ENCODE results near the gene KIF2C. TPM values are rescaled to one million over a fixed set of nuclear protein-coding genes. Genes with fewer than 3 reads are reported as not detected.

Gene KIF2C
- total and polyA plus RNA-seq, 9 of the 15 experiments (the other 6 are each of a cell fraction or from before 2014, with no cell fraction given): 84.9 to 226 (median 169) TPM

DNA sequence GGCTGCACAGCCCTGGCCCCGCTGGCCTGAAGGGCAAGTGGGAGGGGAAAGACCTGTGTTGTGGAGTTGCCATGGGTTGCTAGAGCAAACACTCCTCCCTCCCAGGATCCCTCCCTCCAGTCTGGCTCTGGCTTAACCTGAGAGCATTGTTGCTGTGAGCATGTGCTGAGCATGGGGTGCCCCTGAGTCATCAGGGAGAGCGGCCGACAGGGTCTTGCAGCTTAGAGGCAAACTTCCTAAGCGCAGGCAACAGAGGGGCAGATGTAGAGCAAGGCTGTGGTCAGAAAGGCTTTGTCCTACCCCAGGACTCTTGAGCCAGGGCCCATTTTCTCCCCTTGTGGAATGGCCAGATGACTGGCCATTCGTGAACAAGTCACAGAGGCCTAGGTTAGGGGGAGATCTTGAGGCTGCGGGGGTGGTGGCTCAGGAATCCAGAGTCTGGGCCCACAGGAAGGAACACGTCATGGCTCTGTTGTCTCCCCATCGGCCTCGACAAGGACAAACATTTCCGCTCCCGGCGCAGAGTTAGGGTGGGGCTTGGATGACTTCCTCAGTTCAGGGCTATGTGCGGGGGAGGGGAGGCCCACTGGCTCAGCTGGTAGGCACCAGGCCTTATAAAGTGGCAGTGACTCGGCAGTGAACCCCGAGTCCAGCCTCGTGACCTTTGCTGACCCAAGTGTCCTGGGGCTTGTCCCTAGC, 67.9 kb downstream of the KIF2C start (continued):
- TF ChIP-seq, protein P1, sequence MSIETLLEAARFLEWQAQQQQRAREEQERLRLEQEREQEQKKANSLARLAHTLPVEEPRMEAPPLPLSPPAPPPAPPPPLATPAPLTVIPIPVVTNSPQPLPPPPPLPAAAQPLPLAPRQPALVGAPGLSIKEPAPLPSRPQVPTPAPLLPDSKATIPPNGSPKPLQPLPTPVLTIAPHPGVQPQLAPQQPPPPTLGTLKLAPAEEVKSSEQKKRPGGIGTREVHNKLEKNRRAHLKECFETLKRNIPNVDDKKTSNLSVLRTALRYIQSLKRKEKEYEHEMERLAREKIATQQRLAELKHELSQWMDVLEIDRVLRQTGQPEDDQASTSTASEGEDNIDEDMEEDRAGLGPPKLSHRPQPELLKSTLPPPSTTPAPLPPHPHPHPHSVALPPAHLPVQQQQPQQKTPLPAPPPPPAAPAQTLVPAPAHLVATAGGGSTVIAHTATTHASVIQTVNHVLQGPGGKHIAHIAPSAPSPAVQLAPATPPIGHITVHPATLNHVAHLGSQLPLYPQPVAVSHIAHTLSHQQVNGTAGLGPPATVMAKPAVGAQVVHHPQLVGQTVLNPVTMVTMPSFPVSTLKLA (conservative IDR thresholded peaks at IDR 0.05): peak; percentile 98 to 99
- TF ChIP-seq ZNF639 (CRISPR knock-in tag; conservative IDR thresholded peaks at IDR 0.05 in 1 of 2, IDR thresholded peaks at IDR 0.05 in 1 of 2) (peak in 1 of 2 experiments; percentile 90; a peak in 2 of 4 replicates), PHB2 (IDR thresholded peaks at IDR 0.05; ENCODE audit: low read depth) (no peak), ZBTB11 (CRISPR knock-in tag; IDR thresholded peaks at IDR 0.05) (peak in 1 of 3 experiments; percentile 91; a peak in 2 of 6 replicates), ZNF143 (CRISPR knock-in tag; IDR thresholded peaks at IDR 0.05) (0 out of 2 replicates have a peak, but pooled peaks have one; percentile 48), NFIX (CRISPR knock-in tag; IDR thresholded peaks at IDR 0.05; ENCODE audit: low read depth) (no peak), EHMT2 (IDR thresholded peaks at IDR 0.05) (no peak)
- TF ChIP-seq, protein P2, sequence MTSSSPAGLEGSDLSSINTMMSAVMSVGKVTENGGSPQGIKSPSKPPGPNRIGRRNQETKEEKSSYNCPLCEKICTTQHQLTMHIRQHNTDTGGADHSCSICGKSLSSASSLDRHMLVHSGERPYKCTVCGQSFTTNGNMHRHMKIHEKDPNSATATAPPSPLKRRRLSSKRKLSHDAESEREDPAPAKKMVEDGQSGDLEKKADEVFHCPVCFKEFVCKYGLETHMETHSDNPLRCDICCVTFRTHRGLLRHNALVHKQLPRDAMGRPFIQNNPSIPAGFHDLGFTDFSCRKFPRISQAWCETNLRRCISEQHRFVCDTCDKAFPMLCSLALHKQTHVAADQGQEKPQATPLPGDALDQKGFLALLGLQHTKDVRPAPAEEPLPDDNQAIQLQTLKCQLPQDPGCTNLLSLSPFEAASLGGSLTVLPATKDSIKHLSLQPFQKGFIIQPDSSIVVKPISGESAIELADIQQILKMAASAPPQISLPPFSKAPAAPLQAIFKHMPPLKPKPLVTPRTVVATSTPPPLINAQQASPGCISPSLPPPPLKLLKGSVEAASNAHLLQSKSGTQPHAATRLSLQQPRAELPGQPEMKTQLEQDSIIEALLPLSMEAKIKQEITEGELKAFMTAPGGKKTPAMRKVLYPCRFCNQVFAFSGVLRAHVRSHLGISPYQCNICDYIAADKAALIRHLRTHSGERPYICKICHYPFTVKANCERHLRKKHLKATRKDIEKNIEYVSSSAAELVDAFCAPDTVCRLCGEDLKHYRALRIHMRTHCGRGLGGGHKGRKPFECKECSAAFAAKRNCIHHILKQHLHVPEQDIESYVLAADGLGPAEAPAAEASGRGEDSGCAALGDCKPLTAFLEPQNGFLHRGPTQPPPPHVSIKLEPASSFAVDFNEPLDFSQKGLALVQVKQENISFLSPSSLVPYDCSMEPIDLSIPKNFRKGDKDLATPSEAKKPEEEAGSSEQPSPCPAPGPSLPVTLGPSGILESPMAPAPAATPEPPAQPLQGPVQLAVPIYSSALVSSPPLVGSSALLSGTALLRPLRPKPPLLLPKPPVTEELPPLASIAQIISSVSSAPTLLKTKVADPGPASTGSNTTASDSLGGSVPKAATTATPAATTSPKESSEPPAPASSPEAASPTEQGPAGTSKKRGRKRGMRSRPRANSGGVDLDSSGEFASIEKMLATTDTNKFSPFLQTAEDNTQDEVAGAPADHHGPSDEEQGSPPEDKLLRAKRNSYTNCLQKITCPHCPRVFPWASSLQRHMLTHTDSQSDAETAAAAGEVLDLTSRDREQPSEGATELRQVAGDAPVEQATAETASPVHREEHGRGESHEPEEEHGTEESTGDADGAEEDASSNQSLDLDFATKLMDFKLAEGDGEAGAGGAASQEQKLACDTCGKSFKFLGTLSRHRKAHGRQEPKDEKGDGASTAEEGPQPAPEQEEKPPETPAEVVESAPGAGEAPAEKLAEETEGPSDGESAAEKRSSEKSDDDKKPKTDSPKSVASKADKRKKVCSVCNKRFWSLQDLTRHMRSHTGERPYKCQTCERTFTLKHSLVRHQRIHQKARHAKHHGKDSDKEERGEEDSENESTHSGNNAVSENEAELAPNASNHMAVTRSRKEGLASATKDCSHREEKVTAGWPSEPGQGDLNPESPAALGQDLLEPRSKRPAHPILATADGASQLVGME (CRISPR knock-in tag; IDR thresholded peaks at IDR 0.05): no peak
- TF ChIP-seq, protein P3, sequence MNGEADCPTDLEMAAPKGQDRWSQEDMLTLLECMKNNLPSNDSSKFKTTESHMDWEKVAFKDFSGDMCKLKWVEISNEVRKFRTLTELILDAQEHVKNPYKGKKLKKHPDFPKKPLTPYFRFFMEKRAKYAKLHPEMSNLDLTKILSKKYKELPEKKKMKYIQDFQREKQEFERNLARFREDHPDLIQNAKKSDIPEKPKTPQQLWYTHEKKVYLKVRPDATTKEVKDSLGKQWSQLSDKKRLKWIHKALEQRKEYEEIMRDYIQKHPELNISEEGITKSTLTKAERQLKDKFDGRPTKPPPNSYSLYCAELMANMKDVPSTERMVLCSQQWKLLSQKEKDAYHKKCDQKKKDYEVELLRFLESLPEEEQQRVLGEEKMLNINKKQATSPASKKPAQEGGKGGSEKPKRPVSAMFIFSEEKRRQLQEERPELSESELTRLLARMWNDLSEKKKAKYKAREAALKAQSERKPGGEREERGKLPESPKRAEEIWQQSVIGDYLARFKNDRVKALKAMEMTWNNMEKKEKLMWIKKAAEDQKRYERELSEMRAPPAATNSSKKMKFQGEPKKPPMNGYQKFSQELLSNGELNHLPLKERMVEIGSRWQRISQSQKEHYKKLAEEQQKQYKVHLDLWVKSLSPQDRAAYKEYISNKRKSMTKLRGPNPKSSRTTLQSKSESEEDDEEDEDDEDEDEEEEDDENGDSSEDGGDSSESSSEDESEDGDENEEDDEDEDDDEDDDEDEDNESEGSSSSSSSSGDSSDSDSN (IDR thresholded peaks at IDR 0.05; ENCODE audit: borderline replicate concordance in 1 of 2, low read depth in 2 of 2, low read length in 2 of 2): peak in 1 of 2 experiments; percentile 11; a peak in 1 of 4 replicates

All from K562 (cell line).